Neural progenitor cell (in vitro differentiated cells): ENCODE results near the gene NPTN. TPM values are rescaled to one million over a fixed set of nuclear protein-coding genes. Genes with fewer than 3 reads are reported as not detected.

ENCODE experiments used
- DNase-seq: peaks from one replicate; pipeline ENCODE4 v3.0.0-alpha.2; 2016; ENCODE audit warnings: low spot score
- H2AFZ ChIP-seq: fragments of 200-600 bp; sonication (generic); replicated peaks from 2 replicates; pipeline ENCODE4 v1.6.1; 2016; ENCODE audit warnings: antibody characterized with exemption
- H3F3A ChIP-seq: fragments of 200-600 bp; sonication (generic); 2 replicates; pipeline ENCODE4 v1.6.1; 2016; ENCODE audit warnings: antibody characterized with exemption, low read depth
- H3K27ac ChIP-seq: fragments of 200-600 bp; sonication (generic); 2 replicates; pipeline ENCODE4 v1.5.1; 2016; ENCODE audit warnings: mild to moderate bottlenecking
- H3K27me3 ChIP-seq: fragments of 200-600 bp; sonication (generic); 2 replicates; pipeline ENCODE4 v1.6.1; 2016; ENCODE audit warnings: mild to moderate bottlenecking, moderate library complexity
- H3K36me3 ChIP-seq: fragments of 200-600 bp; sonication (generic); 2 replicates; pipeline ENCODE4 v1.5.1; 2016
- H3K4me1 ChIP-seq: fragments of 200-600 bp; sonication (generic); 2 replicates; pipeline ENCODE4 v1.6.1; 2016; ENCODE audit warnings: mixed run types
- H3K4me2 ChIP-seq: fragments of 200-600 bp; sonication (generic); 2 replicates; pipeline ENCODE4 v1.6.1; 2016
- H3K4me3 ChIP-seq: fragments of 200-600 bp; sonication (generic); 2 replicates; pipeline ENCODE4 v1.5.1; 2016
- H3K79me2 ChIP-seq: fragments of 200-600 bp; sonication (generic); 2 replicates; pipeline ENCODE4 v1.6.1; 2016; ENCODE audit warnings: low read depth
- H3K9ac ChIP-seq: fragments of 200-600 bp; sonication (generic); 2 replicates; pipeline ENCODE4 v1.6.1; 2016
- H3K9me3 ChIP-seq: fragments of 200-600 bp; sonication (generic); 2 replicates; pipeline ENCODE4 v1.5.1; 2016; ENCODE audit warnings: low read depth
- H4K20me1 ChIP-seq: fragments of 200-600 bp; sonication (generic); 2 replicates; pipeline ENCODE4 v1.6.1; 2016; ENCODE audit warnings: low read depth
- H3K27ac Mint-ChIP-seq: 3 replicates; pipeline ENCODE4 v1.8.0; 2021; ENCODE audit warnings: mixed read lengths
- H3K27me3 Mint-ChIP-seq: 2 replicates; pipeline ENCODE4 v1.8.0; 2022; ENCODE audit warnings: low read depth, mild to moderate bottlenecking, inconsistent platforms, moderate library complexity, mixed read lengths; ENCODE audit not compliant: insufficient read depth
- H3K36me3 Mint-ChIP-seq: 3 replicates; pipeline ENCODE4 v1.8.0; 2021; ENCODE audit warnings: mixed read lengths
- H3K4me1 Mint-ChIP-seq: 3 replicates; pipeline ENCODE4 v1.8.0; 2021; ENCODE audit warnings: mixed read lengths
- H3K4me3 Mint-ChIP-seq: 3 replicates; pipeline ENCODE4 v1.8.0; 2021; ENCODE audit warnings: mild to moderate bottlenecking, moderate library complexity, mixed read lengths
- H3K9me3 Mint-ChIP-seq: 3 replicates; pipeline ENCODE4 v1.8.0; 2020; ENCODE audit warnings: mixed read lengths
- EZH2 ChIP-seq: fragments of 200-600 bp; sonication (generic); IDR thresholded peaks from 2 replicates; pipeline ENCODE4 v1.6.1; 2017; ENCODE audit warnings: antibody characterized with exemption, mild to moderate bottlenecking, moderate library complexity
- EZH2phosphoT487 ChIP-seq: fragments of 200-600 bp; sonication (generic); IDR thresholded peaks from 2 replicates; pipeline ENCODE4 v1.6.1; 2017; ENCODE audit warnings: antibody characterized with exemption
- total RNA-seq: library from RNA; depleted of rRNA; stranded (reverse); fragments of >200 nt; gene quantifications from 2 replicates; pipeline ENCODE4 v1.2.3, GENCODE V29; 2015; ENCODE audit warnings: low replicate concordance
- TF ChIP-seq, protein P1 (sequence below): fragments of 200-600 bp; sonication (generic); IDR thresholded peaks from 2 replicates; pipeline ENCODE4 v1.5.1; 2017; ENCODE audit warnings: antibody characterized with exemption, mild to moderate bottlenecking

The NPTN gene
- total RNA-seq, 1 donor from 2014 or later = 110 TPM

DNA sequence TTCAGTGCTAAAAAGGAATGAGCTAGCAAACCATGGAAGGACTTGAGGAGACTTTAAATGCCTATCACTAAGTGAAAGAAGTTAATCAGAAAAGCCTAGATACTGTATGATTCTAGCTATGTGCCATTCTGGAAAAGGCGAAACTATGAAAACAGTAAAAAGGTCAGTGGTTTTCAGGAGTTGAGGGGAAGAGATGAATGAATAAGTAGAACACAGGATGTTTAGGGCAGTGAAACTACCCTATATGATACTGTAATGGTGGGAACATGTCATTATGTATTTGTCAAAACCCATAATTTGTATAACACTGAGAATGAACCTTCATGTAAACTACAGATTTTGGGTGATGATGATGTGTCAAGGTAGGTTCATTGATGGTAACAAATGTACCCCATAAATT lies 41.4 kb upstream of the NPTN start:
- H3K4me3 Mint-ChIP-seq = no peak overlapping the region
- Histone ChIP-seq H3K4me1 (no peaks in the 10 kb centered on the region), H2AFZ (no peak overlapping the region), H3F3A (no peaks in the 10 kb centered on the region), H3K36me3 (no peaks in the 10 kb centered on the region), H3K27me3 (no peaks in the 10 kb centered on the region), H3K4me2 (no peak overlapping the region), H3K4me3 (no peak overlapping the region), H3K9ac (no peak overlapping the region), H3K27ac (no peak overlapping the region), H3K79me2 (no peaks in the 10 kb centered on the region), H3K9me3 (no peaks in the 10 kb centered on the region), H4K20me1 (no peaks in the 10 kb centered on the region)
- H3K36me3 Mint-ChIP-seq = no peaks in the 10 kb centered on the region
- no peaks in the 10 kb centered on the region for H3K4me1 Mint-ChIP-seq
- H3K27me3 Mint-ChIP-seq = peaks cover 5% of the 10 kb centered on the region
- H3K27ac Mint-ChIP-seq = no peak overlapping the region
- DNase-seq = no peak
- peaks cover 2% of the 10 kb centered on the region for H3K9me3 Mint-ChIP-seq
- no peak for TF ChIP-seq EZH2

DNA sequence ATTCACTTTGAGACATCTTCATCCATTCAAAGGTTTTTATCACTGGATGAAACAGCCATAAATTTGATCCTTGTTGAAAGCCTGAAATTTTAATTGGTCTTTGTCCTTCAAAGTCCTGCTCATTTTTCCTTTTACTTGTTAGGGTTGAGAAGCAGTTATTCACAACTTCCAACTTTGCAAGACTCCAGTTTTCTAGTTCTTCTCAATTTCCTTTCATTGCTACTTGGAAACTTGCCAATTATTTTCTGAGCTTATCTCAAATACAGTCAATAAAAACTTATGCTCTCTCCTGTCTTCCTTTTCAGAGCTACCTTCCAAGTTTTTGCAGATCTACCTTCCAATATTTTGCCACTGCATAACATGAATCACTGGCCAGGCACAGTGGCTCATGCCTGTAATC lies 27.3 kb upstream of the NPTN start:
- Mint-ChIP-seq H3K4me1 (no peaks in the 10 kb centered on the region), H3K9me3 (no peaks in the 10 kb centered on the region), H3K27ac (no peak overlapping the region), H3K27me3 (peaks cover 2% of the 10 kb centered on the region), H3K36me3 (no peaks in the 10 kb centered on the region), H3K4me3 (no peak overlapping the region)
- no peaks in the 10 kb centered on the region for H3K27me3 ChIP-seq
- no peaks in the 10 kb centered on the region for H3K4me1 ChIP-seq
- no peak overlapping the region for H3K4me3 ChIP-seq
- no peak overlapping the region for H3K27ac ChIP-seq
- no peak overlapping the region for H3K9ac ChIP-seq
- no peak for DNase-seq
- no peak for TF ChIP-seq EZH2phosphoT487
- TF ChIP-seq, protein P1, sequence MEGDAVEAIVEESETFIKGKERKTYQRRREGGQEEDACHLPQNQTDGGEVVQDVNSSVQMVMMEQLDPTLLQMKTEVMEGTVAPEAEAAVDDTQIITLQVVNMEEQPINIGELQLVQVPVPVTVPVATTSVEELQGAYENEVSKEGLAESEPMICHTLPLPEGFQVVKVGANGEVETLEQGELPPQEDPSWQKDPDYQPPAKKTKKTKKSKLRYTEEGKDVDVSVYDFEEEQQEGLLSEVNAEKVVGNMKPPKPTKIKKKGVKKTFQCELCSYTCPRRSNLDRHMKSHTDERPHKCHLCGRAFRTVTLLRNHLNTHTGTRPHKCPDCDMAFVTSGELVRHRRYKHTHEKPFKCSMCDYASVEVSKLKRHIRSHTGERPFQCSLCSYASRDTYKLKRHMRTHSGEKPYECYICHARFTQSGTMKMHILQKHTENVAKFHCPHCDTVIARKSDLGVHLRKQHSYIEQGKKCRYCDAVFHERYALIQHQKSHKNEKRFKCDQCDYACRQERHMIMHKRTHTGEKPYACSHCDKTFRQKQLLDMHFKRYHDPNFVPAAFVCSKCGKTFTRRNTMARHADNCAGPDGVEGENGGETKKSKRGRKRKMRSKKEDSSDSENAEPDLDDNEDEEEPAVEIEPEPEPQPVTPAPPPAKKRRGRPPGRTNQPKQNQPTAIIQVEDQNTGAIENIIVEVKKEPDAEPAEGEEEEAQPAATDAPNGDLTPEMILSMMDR = no peak
- TF ChIP-seq EZH2 = no peak
- no peak overlapping the region for H2AFZ ChIP-seq
- H3K79me2 ChIP-seq = no peaks in the 10 kb centered on the region
- no peaks in the 10 kb centered on the region for H3K9me3 ChIP-seq
- no peaks in the 10 kb centered on the region for H3F3A ChIP-seq
- no peak overlapping the region for H3K4me2 ChIP-seq
- H4K20me1 ChIP-seq = no peaks in the 10 kb centered on the region
- no peaks in the 10 kb centered on the region for H3K36me3 ChIP-seq

DNA sequence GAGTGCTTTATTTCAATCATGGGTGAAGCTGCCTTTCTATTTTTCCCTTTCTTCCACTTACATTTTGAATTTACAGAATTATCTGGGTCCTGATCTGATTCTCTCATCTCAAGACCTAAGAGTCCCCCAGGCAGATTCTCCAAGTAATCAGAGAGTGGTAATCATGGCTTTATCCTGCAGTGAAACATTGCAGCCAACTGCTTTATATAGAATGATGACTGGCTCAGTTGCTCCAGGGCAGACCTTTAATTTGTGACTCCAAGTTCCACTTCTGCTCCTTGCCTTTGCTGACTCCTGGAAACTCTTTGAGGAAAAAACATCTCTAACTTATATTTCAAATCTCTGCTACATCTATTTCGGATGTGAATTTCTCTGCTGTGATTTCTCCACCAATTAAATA lies 25.5 kb upstream of the NPTN start:
- no peaks in the 10 kb centered on the region for H3K27me3 ChIP-seq
- H3K4me1 Mint-ChIP-seq = no peaks in the 10 kb centered on the region

DNA sequence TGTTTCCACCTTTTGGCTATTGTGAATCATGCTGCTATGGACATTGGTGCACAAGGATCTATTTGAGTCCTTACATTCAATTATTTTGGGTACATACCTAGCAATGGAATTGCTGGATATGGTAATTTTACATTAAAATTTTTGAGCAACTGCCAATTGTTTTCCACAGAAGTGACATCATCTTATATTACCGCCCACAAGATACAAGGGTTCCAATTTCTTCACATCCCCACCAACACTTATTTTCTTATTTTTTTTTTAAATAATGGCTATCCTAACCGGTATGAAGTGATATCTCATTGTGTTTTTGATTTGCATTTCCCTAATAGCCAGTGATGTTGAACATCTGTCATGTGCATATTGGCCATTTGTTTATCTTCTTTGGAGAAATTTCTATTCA lies 22.5 kb upstream of the NPTN start:
- Mint-ChIP-seq H3K9me3 (no peaks in the 10 kb centered on the region), H3K27ac (no peak overlapping the region), H3K36me3 (no peaks in the 10 kb centered on the region), H3K4me1 (no peaks in the 10 kb centered on the region), H3K4me3 (no peak overlapping the region), H3K27me3 (no peaks in the 10 kb centered on the region)
- Histone ChIP-seq H3K4me2 (no peak overlapping the region), H3K27me3 (no peaks in the 10 kb centered on the region), H3K4me3 (no peak overlapping the region), H2AFZ (no peak overlapping the region), H3F3A (no peaks in the 10 kb centered on the region), H3K27ac (no peak overlapping the region), H3K79me2 (no peaks in the 10 kb centered on the region), H3K4me1 (no peaks in the 10 kb centered on the region), H4K20me1 (no peaks in the 10 kb centered on the region), H3K9ac (no peak overlapping the region), H3K36me3 (no peaks in the 10 kb centered on the region), H3K9me3 (no peaks in the 10 kb centered on the region)
- DNase-seq = no peak
- TF ChIP-seq, protein P1 = no peak
- TF ChIP-seq EZH2 = no peak

More for the DNA sequence above, 25.5 kb upstream of the NPTN start:
- Mint-ChIP-seq H3K36me3 (no peaks in the 10 kb centered on the region), H3K4me3 (no peak overlapping the region), H3K9me3 (no peaks in the 10 kb centered on the region), H3K27ac (no peak overlapping the region), H3K27me3 (peaks cover 2% of the 10 kb centered on the region)
- Histone ChIP-seq H3K79me2 (no peaks in the 10 kb centered on the region), H3K4me1 (no peaks in the 10 kb centered on the region), H3K4me2 (no peak overlapping the region), H3K36me3 (no peaks in the 10 kb centered on the region), H3K9me3 (no peaks in the 10 kb centered on the region), H3K27ac (no peak overlapping the region), H2AFZ (no peak overlapping the region), H3K9ac (no peak overlapping the region), H3K4me3 (no peak overlapping the region), H4K20me1 (no peaks in the 10 kb centered on the region), H3F3A (no peaks in the 10 kb centered on the region)
- TF ChIP-seq, protein P1 = no peak
- TF ChIP-seq EZH2 = no peak
- TF ChIP-seq EZH2phosphoT487 = no peak
- no peak for DNase-seq
